Thyroid gland (tissue), 4 donors: Measurements from ENCODE around the gene DUSP3. TPM values are rescaled to one million over a fixed set of nuclear protein-coding genes. Genes with fewer than 3 reads are reported as not detected.

Experiments used
- DNase-seq, 2 donors: peaks; one replicate each; pipeline ENCODE4 v3.0.0-alpha.2; 2019
- H3K27ac ChIP-seq, 3 donors: fragments of 200-600 bp; sonication (generic); 1 replicate in 2 of 3; 2 replicates in 1 of 3; pipeline ENCODE4 v1.5.1; 2016 to 2019; ENCODE audit warnings: mild to moderate bottlenecking in 1 of 3, moderate library complexity in 1 of 3
- H3K27me3 ChIP-seq: fragments of 200-600 bp; sonication (generic); one replicate; pipeline ENCODE4 v1.5.1; 2019
- H3K36me3 ChIP-seq, 2 donors: fragments of 200-600 bp; sonication (generic); one replicate each; pipeline ENCODE4 v1.5.1; 2016 to 2019
- H3K4me1 ChIP-seq, 2 donors: fragments of 200-600 bp; sonication (generic); one replicate each; pipeline ENCODE4 v1.5.1; 2017 to 2019
- H3K4me3 ChIP-seq, 3 donors: fragments of 200-600 bp; sonication (generic); replicated peaks in 1 of 3; 1 replicate in 2 of 3; 2 replicates in 1 of 3; pipeline ENCODE4 v1.5.1; 2016; ENCODE audit warnings: mild to moderate bottlenecking in 1 of 3
- H3K9me3 ChIP-seq: fragments of 200-600 bp; sonication (generic); one replicate; pipeline ENCODE4 v1.5.1; 2017
- POLR2A ChIP-seq, 2 donors: fragments of 450-650 bp; IDR thresholded peaks; one replicate each; pipeline ENCODE4 v1.6.1; 2017; ENCODE audit warnings: antibody characterized with exemption in 2 of 2, mild to moderate bottlenecking in 2 of 2, moderate library complexity in 1 of 2
- WGBS, 2 donors: methylation state at CpG; one replicate each; pipeline ENCODE4 v1.1.5; 2017; 5-methylcytosine and 5-hydroxymethylcytosine counted together
- intact Hi-C: fragments of 100-400 bp; cut with DNase I; formaldehyde crosslinking; loops from one replicate; pipeline ENCODE4 v1.15.1; 2023
- total RNA-seq, 4 donors: library from RNA; depleted of rRNA; stranded (reverse); fragments of >200 nt; gene quantifications; one replicate each; pipeline ENCODE4 v1.2.3, GENCODE V29; 2016
- TF ChIP-seq, protein P1 (sequence below), 6 experiments: fragments of 200-600 bp in 3 of 6; fragments of 450-650 bp in 3 of 6; sonication (generic) in 3 of 6; IDR thresholded peaks; one replicate each; pipeline ENCODE4 v1.5.1; 2016 to 2019; ENCODE audit warnings: antibody characterized with exemption in 6 of 6, mild to moderate bottlenecking in 2 of 6, inconsistent platforms in 1 of 6, moderate library complexity in 1 of 6

Gene DUSP3
- total RNA-seq, 4 donors from 2014 or later = 67.7 to 98.5 (median 72.0) TPM

GRCh38 chr17:43774304-43775250 lies 4.2 kb downstream of the DUSP3 start:
- H3K9me3 ChIP-seq = no peaks in the 10 kb centered on the region
- DNase-seq = no peak
- WGBS, 2 donors = 93 to 96% methylated on average over 16 of the region's 16 CpGs
- H3K27ac ChIP-seq = no peak overlapping the region
- H3K4me1 ChIP-seq = peaks cover 9 to 21% of the 10 kb centered on the region in 2 donors
- no peaks in the 10 kb centered on the region for H3K27me3 ChIP-seq
- peaks cover 34 to 50% of the 10 kb centered on the region in 2 donors for H3K36me3 ChIP-seq
- intact Hi-C loops = no loop called here
- TF ChIP-seq, protein P1, sequence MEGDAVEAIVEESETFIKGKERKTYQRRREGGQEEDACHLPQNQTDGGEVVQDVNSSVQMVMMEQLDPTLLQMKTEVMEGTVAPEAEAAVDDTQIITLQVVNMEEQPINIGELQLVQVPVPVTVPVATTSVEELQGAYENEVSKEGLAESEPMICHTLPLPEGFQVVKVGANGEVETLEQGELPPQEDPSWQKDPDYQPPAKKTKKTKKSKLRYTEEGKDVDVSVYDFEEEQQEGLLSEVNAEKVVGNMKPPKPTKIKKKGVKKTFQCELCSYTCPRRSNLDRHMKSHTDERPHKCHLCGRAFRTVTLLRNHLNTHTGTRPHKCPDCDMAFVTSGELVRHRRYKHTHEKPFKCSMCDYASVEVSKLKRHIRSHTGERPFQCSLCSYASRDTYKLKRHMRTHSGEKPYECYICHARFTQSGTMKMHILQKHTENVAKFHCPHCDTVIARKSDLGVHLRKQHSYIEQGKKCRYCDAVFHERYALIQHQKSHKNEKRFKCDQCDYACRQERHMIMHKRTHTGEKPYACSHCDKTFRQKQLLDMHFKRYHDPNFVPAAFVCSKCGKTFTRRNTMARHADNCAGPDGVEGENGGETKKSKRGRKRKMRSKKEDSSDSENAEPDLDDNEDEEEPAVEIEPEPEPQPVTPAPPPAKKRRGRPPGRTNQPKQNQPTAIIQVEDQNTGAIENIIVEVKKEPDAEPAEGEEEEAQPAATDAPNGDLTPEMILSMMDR (IDR thresholded peaks at IDR 0.05) = no peak
- TF ChIP-seq POLR2A (IDR thresholded peaks at IDR 0.05) = no peak
- H3K4me3 ChIP-seq = no peak overlapping the region

DNA sequence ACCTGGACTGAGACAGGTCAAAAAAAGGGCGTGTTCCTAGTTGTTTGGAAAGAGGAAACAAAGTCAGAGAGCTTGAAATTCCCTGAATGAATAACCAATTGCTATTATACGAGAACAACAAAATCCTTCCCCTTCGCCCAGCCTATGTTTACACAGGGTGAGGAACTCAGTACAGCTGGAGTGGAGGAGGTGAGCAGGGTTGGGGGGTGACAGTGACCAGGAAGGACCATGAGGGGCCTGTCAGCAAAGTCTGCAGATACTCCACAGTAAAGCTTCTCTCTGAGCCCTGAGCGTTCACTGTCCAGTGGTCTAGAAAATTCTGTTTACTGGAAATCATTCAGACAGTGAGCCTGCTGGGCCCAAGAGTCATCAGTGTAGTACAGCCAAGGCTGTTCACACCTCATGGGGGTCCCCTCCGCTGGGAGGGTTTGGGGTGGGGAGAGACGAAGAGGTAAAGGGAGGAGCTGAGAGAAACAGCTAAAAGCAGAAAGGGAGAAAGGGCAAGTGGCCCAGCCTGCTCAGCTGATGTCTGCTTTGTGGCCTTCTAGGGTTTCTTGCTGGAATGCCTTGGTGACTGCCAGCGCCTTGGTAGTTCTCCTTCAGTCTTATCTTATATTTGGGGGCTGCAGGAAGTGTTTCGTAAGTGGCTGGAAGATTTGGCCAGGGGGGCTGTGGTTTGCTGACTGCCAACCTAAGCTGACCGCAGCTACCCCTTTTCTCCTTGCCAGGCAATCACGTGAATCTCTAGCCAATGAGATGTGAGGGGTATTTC lies 5.7 kb downstream of the DUSP3 start:
- Histone ChIP-seq H3K4me3 (no peak overlapping the region), H3K9me3 (no peaks in the 10 kb centered on the region), H3K27ac (no peak overlapping the region), H3K4me1 (peaks cover 9 to 16% of the 10 kb centered on the region in 2 donors), H3K27me3 (no peaks in the 10 kb centered on the region), H3K36me3 (peaks cover 42 to 56% of the 10 kb centered on the region in 2 donors)
- intact Hi-C loops = no loop called here
- DNase-seq = no peak
- TF ChIP-seq, protein P1 (IDR thresholded peaks at IDR 0.05) = no peak
- TF ChIP-seq POLR2A (IDR thresholded peaks at IDR 0.05) = no peak
- WGBS, 2 donors = 90 to 91% methylated on average over 10 of the region's 10 CpGs

DNA sequence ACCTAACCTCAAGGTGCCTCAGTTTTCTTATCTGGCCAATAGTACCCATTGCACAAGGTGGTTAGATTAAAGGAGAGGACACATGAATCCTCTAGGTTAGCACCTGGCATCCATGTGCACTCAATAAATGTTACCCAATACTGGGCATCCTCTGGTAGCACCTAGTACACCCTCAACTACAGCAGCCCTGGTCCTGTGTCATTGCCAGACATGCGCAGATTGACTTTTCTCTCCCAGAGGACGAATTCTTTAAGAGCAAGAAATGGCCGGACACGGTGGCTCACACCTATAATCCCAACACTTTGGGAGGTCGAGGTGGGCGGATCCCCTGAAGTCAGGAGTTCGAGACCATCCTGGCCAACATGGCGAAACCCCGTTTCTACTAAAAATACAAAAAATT lies 7.3 kb downstream of the DUSP3 start:
- H3K9me3 ChIP-seq = no peaks in the 10 kb centered on the region
- no peak overlapping the region for H3K27ac ChIP-seq
- no peaks in the 10 kb centered on the region for H3K27me3 ChIP-seq
- 95 to 96% methylated on average over 7 to 9 of the region's 9 CpGs for WGBS, 2 donors
- H3K36me3 ChIP-seq = peaks cover 42 to 58% of the 10 kb centered on the region in 2 donors
- peaks cover 0 to 3% of the 10 kb centered on the region in 2 donors for H3K4me1 ChIP-seq
- no peak for DNase-seq
- no peak overlapping the region for H3K4me3 ChIP-seq
- intact Hi-C loops = no loop called here
- no peak for TF ChIP-seq POLR2A (IDR thresholded peaks at IDR 0.05)
- TF ChIP-seq, protein P1 (IDR thresholded peaks at IDR 0.05) = no peak

DNA sequence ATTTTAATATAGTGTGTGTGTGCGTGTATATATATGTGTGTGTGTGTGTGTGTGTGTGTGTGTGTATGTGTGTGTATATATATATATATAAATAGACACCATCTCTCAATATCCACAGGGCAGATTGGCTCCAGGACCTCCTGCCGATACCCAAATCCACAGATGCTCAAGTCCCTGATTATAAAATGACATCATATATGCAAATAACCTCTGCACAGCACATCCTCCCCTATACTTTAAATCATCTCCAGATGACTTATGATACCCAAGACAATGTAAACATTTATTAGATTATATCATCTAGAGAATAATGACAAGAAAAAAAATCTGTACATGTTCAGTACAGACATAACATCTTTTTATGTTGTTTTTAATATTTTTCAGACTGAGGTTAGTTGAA lies 7.8 kb downstream of the DUSP3 start:
- Histone ChIP-seq H3K4me3 (no peak overlapping the region), H3K27me3 (no peaks in the 10 kb centered on the region), H3K36me3 (peaks cover 42 to 58% of the 10 kb centered on the region in 2 donors), H3K4me1 (no peaks in the 10 kb centered on the region), H3K27ac (no peak overlapping the region), H3K9me3 (no peaks in the 10 kb centered on the region)
- TF ChIP-seq, protein P1 (IDR thresholded peaks at IDR 0.05) = no peak
- TF ChIP-seq POLR2A (IDR thresholded peaks at IDR 0.05) = no peak
- intact Hi-C loops = no loop called here
- no peak for DNase-seq
- 94 to 96% methylated on average over 2 of the region's 2 CpGs for WGBS, 2 donors
